GM13976 (cell line): ENCODE measurements around the gene C16orf90.

Experiments used
- DNase-seq: peaks from one replicate; pipeline ENCODE4 v3.0.0; 2012; ENCODE audit warnings: low spot score
- in situ Hi-C: fragments of 300-500 bp; cut with MboI; formaldehyde crosslinking; loops from one replicate; pipeline ENCODE4 v1.12.0; 2022; ENCODE audit warnings: low sequenced_read_pairs, mixed read lengths, inconsistent platforms; ENCODE audit not compliant: unreplicated experiment
- TF ChIP-seq, protein P1 (sequence below): IDR thresholded peaks from 2 replicates; pipeline ENCODE4 v1.5.1; 2012; ENCODE audit warnings: borderline replicate concordance, mild to moderate bottlenecking; ENCODE audit not compliant: insufficient read depth; ENCODE audit errors: extremely low read depth, missing control alignments, control extremely low read depth

The C16orf90 gene

GRCh38 chr16:3481696-3482658, 13.3 kb downstream of the C16orf90 start:
- DNase-seq = no peak
- TF ChIP-seq, protein P1, sequence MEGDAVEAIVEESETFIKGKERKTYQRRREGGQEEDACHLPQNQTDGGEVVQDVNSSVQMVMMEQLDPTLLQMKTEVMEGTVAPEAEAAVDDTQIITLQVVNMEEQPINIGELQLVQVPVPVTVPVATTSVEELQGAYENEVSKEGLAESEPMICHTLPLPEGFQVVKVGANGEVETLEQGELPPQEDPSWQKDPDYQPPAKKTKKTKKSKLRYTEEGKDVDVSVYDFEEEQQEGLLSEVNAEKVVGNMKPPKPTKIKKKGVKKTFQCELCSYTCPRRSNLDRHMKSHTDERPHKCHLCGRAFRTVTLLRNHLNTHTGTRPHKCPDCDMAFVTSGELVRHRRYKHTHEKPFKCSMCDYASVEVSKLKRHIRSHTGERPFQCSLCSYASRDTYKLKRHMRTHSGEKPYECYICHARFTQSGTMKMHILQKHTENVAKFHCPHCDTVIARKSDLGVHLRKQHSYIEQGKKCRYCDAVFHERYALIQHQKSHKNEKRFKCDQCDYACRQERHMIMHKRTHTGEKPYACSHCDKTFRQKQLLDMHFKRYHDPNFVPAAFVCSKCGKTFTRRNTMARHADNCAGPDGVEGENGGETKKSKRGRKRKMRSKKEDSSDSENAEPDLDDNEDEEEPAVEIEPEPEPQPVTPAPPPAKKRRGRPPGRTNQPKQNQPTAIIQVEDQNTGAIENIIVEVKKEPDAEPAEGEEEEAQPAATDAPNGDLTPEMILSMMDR = no peak
- in situ Hi-C loops = no loop called here

- in situ Hi-C loops = no loop called here
- DNase-seq = no peak
Observed at GRCh38 chr16:3480901-3481695, 14.2 kb downstream of the C16orf90 start.

DNA sequence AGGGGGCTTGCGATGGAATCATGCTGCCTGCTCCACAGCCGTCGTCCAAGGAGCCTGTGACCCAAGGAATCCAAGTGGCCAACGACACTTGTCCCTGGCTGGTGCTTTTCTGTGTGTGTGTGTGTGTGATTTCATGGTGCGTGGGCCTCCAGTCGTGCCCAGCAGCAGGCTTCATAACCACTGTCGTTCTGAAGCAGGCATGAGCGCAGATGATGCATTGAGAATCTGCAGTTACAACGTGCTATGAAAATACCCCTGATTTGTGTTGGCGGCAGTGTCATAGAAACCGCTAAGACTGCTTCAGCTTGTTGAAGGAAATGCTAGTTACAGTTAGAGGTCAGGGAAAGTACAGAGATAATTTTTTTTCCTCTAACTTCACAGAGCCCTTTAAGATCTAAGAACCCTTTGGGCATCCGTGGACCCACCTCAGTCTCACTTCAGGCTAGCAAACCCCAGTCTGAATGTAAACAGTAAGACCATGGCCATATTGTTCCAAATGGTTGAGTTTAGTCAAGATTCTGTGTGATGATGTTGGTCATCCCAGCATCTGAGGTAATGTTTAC, 15.6 kb downstream of the C16orf90 start:
- TF ChIP-seq, protein P1 = no peak
- in situ Hi-C loops = no loop called here
- no peak for DNase-seq

More at GRCh38 chr16:3480901-3481695, 14.2 kb downstream of the C16orf90 start:
- TF ChIP-seq, protein P1 = no peak

- in situ Hi-C loops = no loop called here
- DNase-seq = no peak
- TF ChIP-seq, protein P1 = no peak
Observed at GRCh38 chr16:3478242-3478925, 16.9 kb downstream of the C16orf90 start.

- in situ Hi-C loops = no loop called here
- TF ChIP-seq, protein P1 = no peak
- no peak for DNase-seq
Observed at GRCh38 chr16:3476409-3476808, 18.9 kb downstream of the C16orf90 start.
